Keratinocyte (primary cell): ENCODE measurements around the gene ENTPD6. TPM values are rescaled to one million over a fixed set of nuclear protein-coding genes. Genes with fewer than 3 reads are reported as not detected.

ENCODE experiments used
- DNase-seq: peaks from one replicate; pipeline ENCODE4 v3.0.0-alpha.2; 2011; ENCODE audit warnings: low read depth, missing footprints, low spot score
- FAIRE-seq: peaks from 2 replicates; lab custom pipeline; 2011; peaks lifted over from hg19 to GRCh38; lab: Jason Lieb, UNC
- H2AFZ ChIP-seq: 2 replicates; pipeline ENCODE4 v1.6.0; 2012; ENCODE audit warnings: low read length, control low read depth, inconsistent platforms; ENCODE audit not compliant: control insufficient read depth
- H3K27ac ChIP-seq: 2 replicates; pipeline ENCODE4 v1.5.1; 2011; ENCODE audit warnings: low read length; ENCODE audit not compliant: control insufficient read depth, insufficient read depth
- H3K27me3 ChIP-seq: 3 replicates; pipeline ENCODE4 v1.6.0; 2011; ENCODE audit warnings: low read length; ENCODE audit not compliant: control insufficient read depth, insufficient read depth; ENCODE audit errors: extremely low read depth
- H3K36me3 ChIP-seq, 2 experiments: 2 replicates in 1 of 2; 3 replicates in 1 of 2; pipeline ENCODE4 v1.5.1; 2011; ENCODE audit warnings: low read length in 2 of 2, mild to moderate bottlenecking in 1 of 2; ENCODE audit not compliant: control insufficient read depth in 2 of 2, insufficient read depth in 2 of 2; ENCODE audit errors: extremely low read depth in 1 of 2
- H3K4me1 ChIP-seq: 3 replicates; pipeline ENCODE4 v1.5.1; 2011; ENCODE audit warnings: low read length; ENCODE audit not compliant: control insufficient read depth, insufficient read depth; ENCODE audit errors: extremely low read depth
- H3K4me2 ChIP-seq: 3 replicates; pipeline ENCODE4 v1.6.0; 2011; ENCODE audit warnings: low read depth, low read length; ENCODE audit not compliant: control insufficient read depth, insufficient read depth; ENCODE audit errors: extremely low read depth
- H3K4me3 ChIP-seq, 3 experiments: fragments of 200-600 bp in 1 of 3; sonication (generic) in 1 of 3; 2 replicates in 2 of 3; 3 replicates in 1 of 3; pipeline ENCODE4 v1.5.1; 2011 to 2016; ENCODE audit warnings: low read length in 3 of 3, mild to moderate bottlenecking in 3 of 3, control low read depth in 2 of 3, inconsistent platforms in 1 of 3, low read depth in 1 of 3, mixed read lengths in 1 of 3, mixed run types in 1 of 3, moderate library complexity in 1 of 3; ENCODE audit not compliant: control insufficient read depth in 2 of 3, insufficient read depth in 2 of 3; ENCODE audit errors: extremely low read depth in 1 of 3
- H3K79me2 ChIP-seq: 2 replicates; pipeline ENCODE4 v1.6.0; 2012; ENCODE audit warnings: low read length; ENCODE audit not compliant: control insufficient read depth, insufficient read depth
- H3K9ac ChIP-seq: 3 replicates; pipeline ENCODE4 v1.6.0; 2011; ENCODE audit warnings: low read length; ENCODE audit not compliant: control insufficient read depth, insufficient read depth; ENCODE audit errors: extremely low read depth
- H3K9me1 ChIP-seq: 3 replicates; pipeline ENCODE4 v1.6.0; 2011; ENCODE audit warnings: low read length; ENCODE audit not compliant: control insufficient read depth, insufficient read depth; ENCODE audit errors: extremely low read depth
- H3K9me3 ChIP-seq: 2 replicates; pipeline ENCODE4 v1.5.1; 2012; ENCODE audit warnings: low read depth, low read length; ENCODE audit not compliant: control insufficient read depth
- H4K20me1 ChIP-seq: 3 replicates; pipeline ENCODE4 v1.6.0; 2011; ENCODE audit warnings: low read length; ENCODE audit not compliant: control insufficient read depth, insufficient read depth; ENCODE audit errors: extremely low read depth
- CTCF ChIP-seq, 3 experiments: IDR thresholded peaks in 1 of 3; conservative IDR thresholded peaks in 1 of 3; optimal IDR thresholded peaks in 1 of 3; 2 replicates in 2 of 3; 3 replicates in 1 of 3; pipeline versions ENCODE3 to v1.5.1; 2011; ENCODE audit warnings: low read length in 3 of 3, mild to moderate bottlenecking in 3 of 3, moderate library complexity in 2 of 3, control low read depth in 1 of 3, inconsistent platforms in 1 of 3; ENCODE audit not compliant: insufficient read depth in 2 of 3; ENCODE audit errors: extremely low read depth in 1 of 3
- EZH2 ChIP-seq: IDR thresholded peaks from one replicate; pipeline ENCODE4 v1.6.1; 2012; ENCODE audit warnings: inconsistent platforms, mild to moderate bottlenecking, low read length, moderate library complexity
- dilution Hi-C: fragments of 300-500 bp; cut with MboI; formaldehyde crosslinking; loops from one replicate; pipeline ENCODE4 v1.7.0; 2020; ENCODE audit warnings: low sequenced_read_pairs; ENCODE audit not compliant: extremely low pct_ligation_motif_present
- polyA plus RNA-seq, 5 experiments: library from polyadenylated mRNA; depleted of rRNA in 3 of 5; stranded (reverse) in 3 of 5; stranded (forward) in 1 of 5; unstranded in 1 of 5; fragments of >200 nt; gene quantifications; 1 replicate in 1 of 5; 2 replicates in 3 of 5; 3 replicates in 1 of 5; pipeline versions ENCODE4 v1.2.1 to v1.2.3, GENCODE V29; 2011 to 2012; ENCODE audit warnings: missing spikeins in 2 of 5, low read depth in 1 of 5, low replicate concordance in 1 of 5

ENTPD6 gene
- polyA plus RNA-seq, 1 donor (not counting 4 experiments of a cell fraction or from before 2014, with no cell fraction given), result 57.8 TPM

- DNase-seq (no peak), FAIRE-seq (no peak)
- Histone ChIP-seq H3K4me1 (peaks cover 42% of the 10 kb centered on the region), H3K4me2 (peak overlapping the region; percentile 84), H3K79me2 (peaks cover 82% of the 10 kb centered on the region), H3K27ac (peak overlapping the region; percentile 8), H3K27me3 (no peaks in the 10 kb centered on the region), H3K36me3 (peaks cover 23 to 34% of the 10 kb centered on the region in 2 experiments), H2AFZ (no peak overlapping the region), H3K9me1 (peaks cover 12% of the 10 kb centered on the region), H3K9me3 (no peaks in the 10 kb centered on the region), H3K4me3 (peak overlapping the region; percentile 32 to 97 (median 94)), H4K20me1 (peaks cover 51% of the 10 kb centered on the region), H3K9ac (no peak overlapping the region)
- TF ChIP-seq CTCF (optimal IDR thresholded peaks at IDR 0.05 in 1 of 3, IDR thresholded peaks at IDR 0.05 in 1 of 3, conservative IDR thresholded peaks at IDR 0.05 in 1 of 3; ENCODE audit: extremely low read depth in 1 of 3, insufficient read depth in 2 of 3, low read length in 3 of 3) (no peak), EZH2 (no peak)
- dilution Hi-C loops, result no loop called here
These were observed 56.0 kb downstream of the ENTPD6 start for GRCh38 chr20:25251558-25251957.

GRCh38 chr20:25252230-25252651 lies 56.7 kb downstream of the ENTPD6 start:
- no peak overlapping the region for H3K27ac ChIP-seq
- FAIRE-seq (no peak), DNase-seq (no peak)
- H3K27me3 ChIP-seq, result no peaks in the 10 kb centered on the region
- H3K9ac ChIP-seq, result no peak overlapping the region
- H3K4me2 ChIP-seq, result peak overlapping the region; percentile 84
- H3K4me3 ChIP-seq, result peak overlapping the region in 1 of 3 experiments; percentile 94
- peaks cover 35% of the 10 kb centered on the region for H3K4me1 ChIP-seq
- peaks cover 89% of the 10 kb centered on the region for H3K79me2 ChIP-seq
- no peaks in the 10 kb centered on the region for H3K9me3 ChIP-seq
- TF ChIP-seq EZH2 (no peak), CTCF (optimal IDR thresholded peaks at IDR 0.05 in 1 of 3, IDR thresholded peaks at IDR 0.05 in 1 of 3, conservative IDR thresholded peaks at IDR 0.05 in 1 of 3; ENCODE audit: extremely low read depth in 1 of 3, insufficient read depth in 2 of 3, low read length in 3 of 3) (no peak)
- peaks cover 55% of the 10 kb centered on the region for H4K20me1 ChIP-seq
- dilution Hi-C loops, result no loop called here
- H3K9me1 ChIP-seq, result peaks cover 12% of the 10 kb centered on the region
- peaks cover 29 to 40% of the 10 kb centered on the region in 2 experiments for H3K36me3 ChIP-seq
- H2AFZ ChIP-seq, result no peak overlapping the region
